Erythroblast (primary cell): ENCODE results near the gene FZD8.

Experiments used
- GATA1 ChIP-seq: IDR thresholded peaks from 2 replicates; pipeline ENCODE4 v1.6.1; 2011; ENCODE audit warnings: low read depth, mild to moderate bottlenecking, control low read depth, low read length, moderate library complexity
- POLR2A ChIP-seq: IDR thresholded peaks from 2 replicates; pipeline ENCODE4 v1.6.1; 2011; ENCODE audit warnings: mild to moderate bottlenecking, low read length

- TF ChIP-seq POLR2A (no peak), GATA1 (no peak)
These were observed 41.9 kb downstream of the FZD8 start for GRCh38 chr10:35600193-35600592.
